Adrenal gland (tissue), 5 donors: ENCODE results near the gene EDN2.

Experiments
- POLR2A ChIP-seq, 2 donors: fragments of 450-650 bp; IDR thresholded peaks; one replicate each; pipeline ENCODE4 v1.6.1; 2017; ENCODE audit warnings: antibody characterized with exemption in 2 of 2, mild to moderate bottlenecking in 2 of 2, moderate library complexity in 1 of 2
- TF ChIP-seq, protein P1 (sequence below), 6 experiments: fragments of 450-650 bp in 4 of 6; fragments of 200-600 bp in 2 of 6; sonication (generic) in 1 of 6; IDR thresholded peaks; 1 replicate in 5 of 6; 2 replicates in 1 of 6; pipeline versions ENCODE4 v1.5.1 to v1.8.0; 2016 to 2021; ENCODE audit warnings: antibody characterized with exemption in 6 of 6, mild to moderate bottlenecking in 2 of 6, moderate library complexity in 1 of 6
- donor health status: DM: no; HTN: no; CAD: no.

DNA sequence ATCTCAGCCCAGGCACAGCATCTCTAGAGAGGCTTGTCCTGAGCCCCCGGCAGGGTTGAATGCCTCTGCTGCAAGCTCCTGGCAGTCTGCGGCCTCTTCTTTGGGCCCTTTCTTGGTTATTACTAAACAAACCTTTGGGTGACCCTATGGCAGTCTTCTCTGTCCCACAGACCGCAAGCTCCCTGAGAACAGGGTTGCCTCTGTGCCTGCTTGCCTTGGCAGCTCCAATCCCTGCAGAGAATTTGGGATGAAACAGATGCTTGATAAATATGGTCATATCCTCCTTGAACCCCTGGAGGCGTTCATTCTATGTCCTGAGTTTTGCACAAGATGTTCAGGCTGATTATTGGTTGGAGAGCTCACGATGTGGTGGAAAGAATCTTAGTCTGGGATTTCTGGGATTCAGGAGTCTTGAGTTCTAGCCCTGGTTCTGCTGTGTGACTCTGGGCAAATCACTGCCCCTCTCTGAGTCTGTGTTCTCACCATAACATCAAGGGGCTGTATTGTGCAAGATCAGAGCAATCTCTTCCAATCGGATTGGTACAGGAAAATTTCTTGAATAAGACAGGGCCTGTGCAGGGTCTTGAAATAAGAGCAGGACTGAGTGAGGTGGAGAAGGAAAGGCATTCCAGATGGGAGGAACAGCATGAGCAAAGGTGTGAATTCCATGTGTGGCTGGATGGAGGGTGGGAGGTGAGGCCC lies 49.6 kb downstream of the EDN2 start:
- TF ChIP-seq, protein P1, sequence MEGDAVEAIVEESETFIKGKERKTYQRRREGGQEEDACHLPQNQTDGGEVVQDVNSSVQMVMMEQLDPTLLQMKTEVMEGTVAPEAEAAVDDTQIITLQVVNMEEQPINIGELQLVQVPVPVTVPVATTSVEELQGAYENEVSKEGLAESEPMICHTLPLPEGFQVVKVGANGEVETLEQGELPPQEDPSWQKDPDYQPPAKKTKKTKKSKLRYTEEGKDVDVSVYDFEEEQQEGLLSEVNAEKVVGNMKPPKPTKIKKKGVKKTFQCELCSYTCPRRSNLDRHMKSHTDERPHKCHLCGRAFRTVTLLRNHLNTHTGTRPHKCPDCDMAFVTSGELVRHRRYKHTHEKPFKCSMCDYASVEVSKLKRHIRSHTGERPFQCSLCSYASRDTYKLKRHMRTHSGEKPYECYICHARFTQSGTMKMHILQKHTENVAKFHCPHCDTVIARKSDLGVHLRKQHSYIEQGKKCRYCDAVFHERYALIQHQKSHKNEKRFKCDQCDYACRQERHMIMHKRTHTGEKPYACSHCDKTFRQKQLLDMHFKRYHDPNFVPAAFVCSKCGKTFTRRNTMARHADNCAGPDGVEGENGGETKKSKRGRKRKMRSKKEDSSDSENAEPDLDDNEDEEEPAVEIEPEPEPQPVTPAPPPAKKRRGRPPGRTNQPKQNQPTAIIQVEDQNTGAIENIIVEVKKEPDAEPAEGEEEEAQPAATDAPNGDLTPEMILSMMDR (IDR thresholded peaks at IDR 0.05) = no peak
- no peak for TF ChIP-seq POLR2A (IDR thresholded peaks at IDR 0.05)
